H1 (cell line): ENCODE results near the gene ZNF528. TPM values are rescaled to one million over a fixed set of nuclear protein-coding genes. Genes with fewer than 3 reads are reported as not detected.

ENCODE experiments used
- CBX8 ChIP-seq: fragments of 300-800, 300-1000 bp; sonication (generic); IDR thresholded peaks from 2 replicates; pipeline ENCODE4 v1.7.1; 2016; ENCODE audit warnings: low read depth, low read length, borderline replicate concordance
- CHD2 ChIP-seq: IDR thresholded peaks from 2 replicates; pipeline ENCODE4 v1.6.1; 2012; ENCODE audit warnings: low read length, improper control_type of control experiment
- FOSL1 ChIP-seq: IDR thresholded peaks from 2 replicates; pipeline ENCODE4 v1.6.1; 2011; ENCODE audit warnings: mild to moderate bottlenecking, low read depth, low read length, moderate library complexity; ENCODE audit not compliant: insufficient read depth
- SIX5 ChIP-seq: IDR thresholded peaks from 2 replicates; pipeline ENCODE4 v1.6.1; 2011; ENCODE audit warnings: mild to moderate bottlenecking, low read depth, low read length
- TBP ChIP-seq: IDR thresholded peaks from 2 replicates; pipeline ENCODE4 v1.6.1; 2011; ENCODE audit warnings: low read depth, low read length, improper control_type of control experiment
- polyA plus RNA-seq, 7 experiments: library from polyadenylated mRNA; depleted of rRNA in 3 of 7; stranded (reverse) in 5 of 7; unstranded in 2 of 7; fragments of >200 nt in 5 of 7; fragments of 200-250 nt in 2 of 7; gene quantifications; 1 replicate in 5 of 7; 2 replicates in 1 of 7; 4 replicates in 1 of 7; pipeline versions ENCODE4 v1.2.1 to v1.2.3, GENCODE V29; 2011 to 2013; ENCODE audit warnings: missing spikeins in 2 of 7, mixed read lengths in 2 of 7
- total RNA-seq: library from RNA; stranded (reverse); fragmentation: NEBNext Ultra II Directional; extraction: Animal tissue kit (Norgen Biotek cat#: 25700); gene quantifications from 2 replicates; pipeline ENCODE4 v1.2.1, GENCODE V29; 2021

Gene ZNF528
- total and polyA plus RNA-seq, 2 of the 8 experiments (the other 6 are each of a cell fraction or from before 2014, with no cell fraction given): 0.58 to 4.2 TPM

GRCh38 chr19:52442179-52442578 is 44.5 kb downstream of the ZNF528 start (continued):
- TF ChIP-seq CHD2 (no peak), FOSL1 (no peak), CBX8 (no peak), TBP (no peak), SIX5 (no peak)
- TF ChIP-seq, all 59 proteins: peak for 0
